Fibroblast of lung (primary cell): ENCODE measurements around the gene ADD2.

ENCODE experiments used
- EZH2 ChIP-seq: IDR thresholded peaks from 2 replicates; pipeline ENCODE4 v1.5.1; 2012; ENCODE audit warnings: low read length, control low read depth, mild to moderate bottlenecking; ENCODE audit errors: missing control alignments
- TF ChIP-seq, protein P1 (sequence below), 2 donors: IDR thresholded peaks in 1 of 2; conservative IDR thresholded peaks in 1 of 2; 1 replicate in 1 of 2; 2 replicates in 1 of 2; pipeline ENCODE4 v1.5.1; 2011 to 2012; ENCODE audit warnings: low read length in 2 of 2, control low read depth in 1 of 2, inconsistent platforms in 1 of 2, low read depth in 1 of 2, mild to moderate bottlenecking in 1 of 2

DNA sequence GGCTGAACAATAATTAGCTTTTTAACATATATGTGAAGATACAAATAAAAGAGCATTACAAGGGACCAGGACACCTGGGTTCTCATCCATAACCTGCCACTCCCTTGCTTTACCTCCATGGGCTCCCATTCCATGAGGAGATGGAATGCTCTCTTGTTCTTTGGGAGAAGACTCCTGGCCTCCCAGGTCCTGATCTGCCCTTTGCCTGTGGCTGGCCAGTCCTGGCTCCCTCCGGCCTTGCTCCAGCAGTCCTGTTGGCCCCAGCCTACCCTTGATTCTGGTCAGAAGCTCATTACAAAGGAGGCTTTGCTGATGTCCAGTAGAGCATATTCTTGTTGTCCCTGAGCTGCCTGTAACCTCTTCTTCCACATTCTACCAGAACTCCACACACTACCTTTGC lies 60.3 kb downstream of the ADD2 start:
- TF ChIP-seq, protein P1, sequence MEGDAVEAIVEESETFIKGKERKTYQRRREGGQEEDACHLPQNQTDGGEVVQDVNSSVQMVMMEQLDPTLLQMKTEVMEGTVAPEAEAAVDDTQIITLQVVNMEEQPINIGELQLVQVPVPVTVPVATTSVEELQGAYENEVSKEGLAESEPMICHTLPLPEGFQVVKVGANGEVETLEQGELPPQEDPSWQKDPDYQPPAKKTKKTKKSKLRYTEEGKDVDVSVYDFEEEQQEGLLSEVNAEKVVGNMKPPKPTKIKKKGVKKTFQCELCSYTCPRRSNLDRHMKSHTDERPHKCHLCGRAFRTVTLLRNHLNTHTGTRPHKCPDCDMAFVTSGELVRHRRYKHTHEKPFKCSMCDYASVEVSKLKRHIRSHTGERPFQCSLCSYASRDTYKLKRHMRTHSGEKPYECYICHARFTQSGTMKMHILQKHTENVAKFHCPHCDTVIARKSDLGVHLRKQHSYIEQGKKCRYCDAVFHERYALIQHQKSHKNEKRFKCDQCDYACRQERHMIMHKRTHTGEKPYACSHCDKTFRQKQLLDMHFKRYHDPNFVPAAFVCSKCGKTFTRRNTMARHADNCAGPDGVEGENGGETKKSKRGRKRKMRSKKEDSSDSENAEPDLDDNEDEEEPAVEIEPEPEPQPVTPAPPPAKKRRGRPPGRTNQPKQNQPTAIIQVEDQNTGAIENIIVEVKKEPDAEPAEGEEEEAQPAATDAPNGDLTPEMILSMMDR (conservative IDR thresholded peaks at IDR 0.05 in 1 of 2, IDR thresholded peaks at IDR 0.05 in 1 of 2; ENCODE audit: low read depth in 1 of 2, low read length in 2 of 2): no peak
- TF ChIP-seq EZH2: no peak
